Osteocyte (in vitro differentiated cells): ENCODE results near the gene MBNL1. TPM values are rescaled to one million over a fixed set of nuclear protein-coding genes. Genes with fewer than 3 reads are reported as not detected.

Experiments used
- DNase-seq: peaks from one replicate; pipeline ENCODE4 v3.0.0; 2021; ENCODE audit warnings: mixed read lengths; ENCODE audit not compliant: unreplicated experiment; ENCODE audit errors: extremely low spot score
- H3K27ac Mint-ChIP-seq: one replicate; pipeline ENCODE4 v1.8.0; 2021; ENCODE audit warnings: mild to moderate bottlenecking, mixed read lengths; ENCODE audit not compliant: unreplicated experiment
- H3K27me3 Mint-ChIP-seq: one replicate; pipeline ENCODE4 v1.8.0; 2021; ENCODE audit warnings: mixed read lengths; ENCODE audit not compliant: unreplicated experiment
- H3K36me3 Mint-ChIP-seq: one replicate; pipeline ENCODE4 v1.8.0; 2021; ENCODE audit warnings: mixed read lengths; ENCODE audit not compliant: unreplicated experiment
- H3K4me1 Mint-ChIP-seq: one replicate; pipeline ENCODE4 v1.8.0; 2021; ENCODE audit warnings: mixed read lengths; ENCODE audit not compliant: unreplicated experiment
- H3K4me3 Mint-ChIP-seq: one replicate; pipeline ENCODE4 v1.8.0; 2021; ENCODE audit warnings: mild to moderate bottlenecking, moderate library complexity, mixed read lengths; ENCODE audit not compliant: unreplicated experiment
- H3K9me3 Mint-ChIP-seq: one replicate; pipeline ENCODE4 v1.8.0; 2021; ENCODE audit warnings: mixed read lengths; ENCODE audit not compliant: unreplicated experiment
- CTCF ChIP-seq: fragments of 200-600 bp; sonication (generic); IDR thresholded peaks from 2 replicates; pipeline ENCODE4 v1.5.0; 2021; ENCODE audit warnings: antibody characterized with exemption, mild to moderate bottlenecking, moderate library complexity
- total RNA-seq: library from RNA; stranded (reverse); gene quantifications from 2 replicates; pipeline ENCODE4 v1.2.1, GENCODE V29; 2021

MBNL1 gene
- total RNA-seq, 1 donor from 2014 or later = 166 TPM

DNA sequence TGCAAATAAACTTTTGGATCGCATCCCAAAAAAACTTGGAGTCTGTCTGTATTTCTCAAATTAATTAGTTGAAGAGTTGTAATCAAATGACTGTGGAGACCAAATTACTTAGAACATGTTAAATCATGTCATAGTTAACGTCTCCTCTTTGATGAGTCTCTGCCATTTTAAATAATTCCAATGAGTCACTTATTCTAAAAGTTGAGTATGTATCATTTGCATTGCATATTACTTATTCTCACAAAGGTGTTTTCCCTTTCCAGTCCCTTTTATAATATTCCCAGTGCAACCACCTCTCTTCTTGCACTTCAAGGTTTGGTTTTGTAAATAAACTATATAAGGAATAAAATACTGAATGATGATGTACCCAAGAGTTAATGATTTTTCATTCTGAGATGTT, 36.0 kb upstream of the MBNL1 start:
- H3K27ac Mint-ChIP-seq = no peak overlapping the region
- no peak for TF ChIP-seq CTCF
- H3K9me3 Mint-ChIP-seq = no peaks in the 10 kb centered on the region
- DNase-seq = no peak
- H3K36me3 Mint-ChIP-seq = no peaks in the 10 kb centered on the region
- H3K4me1 Mint-ChIP-seq = peaks cover 32% of the 10 kb centered on the region
- H3K27me3 Mint-ChIP-seq = no peaks in the 10 kb centered on the region
- no peak overlapping the region for H3K4me3 Mint-ChIP-seq

- no peak overlapping the region for H3K4me3 Mint-ChIP-seq
- no peaks in the 10 kb centered on the region for H3K36me3 Mint-ChIP-seq
- H3K27me3 Mint-ChIP-seq = no peaks in the 10 kb centered on the region
- H3K27ac Mint-ChIP-seq = peak overlapping the region; percentile 75
- DNase-seq = no peak
- H3K4me1 Mint-ChIP-seq = peaks cover 33% of the 10 kb centered on the region
- H3K9me3 Mint-ChIP-seq = no peaks in the 10 kb centered on the region
- TF ChIP-seq CTCF = no peak
Observed at GRCh38 chr3:152234657-152235375, 33.9 kb upstream of the MBNL1 start.

GRCh38 chr3:152235709-152236298, 32.9 kb upstream of the MBNL1 start:
- no peak overlapping the region for H3K4me3 Mint-ChIP-seq
- no peak for DNase-seq
- H3K36me3 Mint-ChIP-seq = no peaks in the 10 kb centered on the region
- H3K27ac Mint-ChIP-seq = peak overlapping the region; percentile 76
- no peaks in the 10 kb centered on the region for H3K27me3 Mint-ChIP-seq
- peaks cover 33% of the 10 kb centered on the region for H3K4me1 Mint-ChIP-seq
- no peak for TF ChIP-seq CTCF
- no peaks in the 10 kb centered on the region for H3K9me3 Mint-ChIP-seq

- H3K9me3 Mint-ChIP-seq = no peaks in the 10 kb centered on the region
- H3K4me1 Mint-ChIP-seq = peaks cover 32% of the 10 kb centered on the region
- DNase-seq = no peak
- H3K36me3 Mint-ChIP-seq = no peaks in the 10 kb centered on the region
- H3K27ac Mint-ChIP-seq = peak overlapping the region; percentile 91
- H3K4me3 Mint-ChIP-seq = no peak overlapping the region
- no peak for TF ChIP-seq CTCF
- no peaks in the 10 kb centered on the region for H3K27me3 Mint-ChIP-seq
Observed at GRCh38 chr3:152236716-152237115, 32.0 kb upstream of the MBNL1 start.

DNA sequence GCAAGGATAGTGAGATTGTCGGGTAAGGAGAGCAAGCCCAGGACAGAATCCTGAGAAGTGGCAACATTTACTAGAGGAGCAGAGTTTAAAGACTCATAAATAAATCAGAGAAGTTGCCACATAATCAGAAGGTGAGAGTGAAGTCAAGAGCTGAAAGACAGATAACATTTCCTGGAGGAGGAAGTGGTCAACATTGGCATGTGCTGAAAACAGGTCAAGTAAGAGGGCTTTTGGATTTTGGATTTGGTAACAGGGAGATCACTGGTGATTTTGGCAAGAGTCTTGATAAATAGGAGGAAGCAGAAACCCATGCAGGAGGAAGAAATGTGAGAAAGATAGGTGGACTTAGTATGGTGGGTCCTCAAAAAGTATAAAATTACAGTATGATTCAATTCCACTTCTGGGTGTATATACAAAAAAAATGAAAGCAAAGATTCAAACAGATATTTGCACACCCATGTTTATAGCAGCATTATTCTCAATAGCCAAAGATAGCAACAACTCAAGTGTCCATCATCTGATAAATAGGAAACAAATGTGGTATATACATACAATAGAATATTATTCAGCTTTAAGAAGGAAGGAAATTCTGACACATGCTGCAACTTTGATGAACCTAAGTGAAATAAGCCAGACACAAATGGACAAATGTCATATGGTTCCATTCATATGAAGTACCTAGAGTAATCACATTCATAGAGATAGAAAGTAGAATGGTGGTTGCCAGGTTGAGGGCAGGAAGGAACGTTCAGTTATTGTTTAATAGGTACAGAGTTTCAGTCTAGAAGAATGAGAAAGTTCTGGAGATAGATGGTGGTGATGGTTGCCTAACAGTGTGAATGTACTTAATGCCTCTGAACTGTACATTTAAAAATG, 27.3 kb upstream of the MBNL1 start:
- no peaks in the 10 kb centered on the region for H3K27me3 Mint-ChIP-seq
- H3K9me3 Mint-ChIP-seq = no peaks in the 10 kb centered on the region
- no peak for TF ChIP-seq CTCF
- DNase-seq = no peak
- H3K27ac Mint-ChIP-seq = no peak overlapping the region
- no peaks in the 10 kb centered on the region for H3K36me3 Mint-ChIP-seq
- H3K4me1 Mint-ChIP-seq = peaks cover 10% of the 10 kb centered on the region
- no peak overlapping the region for H3K4me3 Mint-ChIP-seq
